SH-SY5Y (cell line): ENCODE results near the gene ZNF277.

Source experiments
- GATA2 ChIP-seq: IDR thresholded peaks from 2 replicates; pipeline ENCODE4 v1.6.1; 2011; ENCODE audit warnings: mild to moderate bottlenecking, low read depth, low read length
- GATA3 ChIP-seq: IDR thresholded peaks from 2 replicates; pipeline ENCODE4 v1.6.1; 2011; ENCODE audit warnings: low read depth, mild to moderate bottlenecking, low read length, moderate library complexity

ZNF277 gene

GRCh38 chr7:112267944-112268691, 61.6 kb downstream of the ZNF277 start:
- TF ChIP-seq GATA3 = no peak
- TF ChIP-seq GATA2 = no peak

- no peak for TF ChIP-seq GATA3
- TF ChIP-seq GATA2 = no peak
Measured at GRCh38 chr7:112271162-112271561, 64.7 kb downstream of the ZNF277 start.

GRCh38 chr7:112272921-112273561, 66.5 kb downstream of the ZNF277 start:
- TF ChIP-seq GATA3 = no peak
- no peak for TF ChIP-seq GATA2

- TF ChIP-seq GATA3 (no peak), GATA2 (no peak)
Measured at GRCh38 chr7:112279042-112279441, 72.5 kb downstream of the ZNF277 start.

- TF ChIP-seq GATA2 = no peak
- TF ChIP-seq GATA3 = no peak
Measured at GRCh38 chr7:112280267-112280666, 73.8 kb downstream of the ZNF277 start.

GRCh38 chr7:112282476-112283188, 76.1 kb downstream of the ZNF277 start:
- TF ChIP-seq GATA3 (no peak), GATA2 (no peak)

GRCh38 chr7:112283382-112283910, 77.0 kb downstream of the ZNF277 start:
- no peak for TF ChIP-seq GATA3
- TF ChIP-seq GATA2 = no peak

- TF ChIP-seq GATA3 (no peak), GATA2 (no peak)
Measured at GRCh38 chr7:112286250-112287086, 80.0 kb downstream of the ZNF277 start.

GRCh38 chr7:112288301-112288700, 81.8 kb downstream of the ZNF277 start:
- TF ChIP-seq GATA3 (no peak), GATA2 (no peak)

- TF ChIP-seq GATA3 = no peak
- TF ChIP-seq GATA2 = no peak
Measured at GRCh38 chr7:112290065-112290464, 83.6 kb downstream of the ZNF277 start.

- TF ChIP-seq GATA3 (no peak), GATA2 (no peak)
Measured at GRCh38 chr7:112292162-112292561, 85.7 kb downstream of the ZNF277 start.

- TF ChIP-seq GATA2 (peak; percentile 45; the same call in 1 of the 2 replicates), GATA3 (no peak)
Measured at GRCh38 chr7:112293416-112293815, 86.9 kb downstream of the ZNF277 start.

GRCh38 chr7:112296432-112296831, 89.9 kb downstream of the ZNF277 start:
- TF ChIP-seq GATA3 = no peak
- TF ChIP-seq GATA2 = no peak

GRCh38 chr7:112297681-112298080, 91.2 kb downstream of the ZNF277 start:
- TF ChIP-seq GATA2 (no peak), GATA3 (no peak)
